Left ventricle myocardium inferior (tissue), 1 donor: ENCODE results near the gene TUBB6. TPM values are rescaled to one million over a fixed set of nuclear protein-coding genes. Genes with fewer than 3 reads are reported as not detected.

ENCODE experiments used
- DNase-seq: peaks from one replicate; pipeline ENCODE4 v3.0.0-alpha.2; 2020
- H3K27ac ChIP-seq: fragments of 200-600 bp; replicated peaks from 2 replicates; pipeline ENCODE4 v1.8.0; 2021
- H3K27me3 ChIP-seq: fragments of 200-600 bp; 2 replicates; pipeline ENCODE4 v1.8.0; 2021; ENCODE audit warnings: low read depth
- H3K36me3 ChIP-seq: fragments of 200-600 bp; 2 replicates; pipeline ENCODE4 v1.8.0; 2021
- H3K4me1 ChIP-seq: fragments of 200-600 bp; 2 replicates; pipeline ENCODE4 v1.8.0; 2021
- H3K4me3 ChIP-seq: fragments of 200-600 bp; 2 replicates; pipeline ENCODE4 v1.8.0; 2021; ENCODE audit warnings: mild to moderate bottlenecking, moderate library complexity
- H3K9me3 ChIP-seq: fragments of 200-600 bp; replicated peaks from 2 replicates; pipeline ENCODE4 v1.8.0; 2021
- intact Hi-C: fragments of 100-400 bp; cut with micrococcal nuclease; formaldehyde crosslinking; loops from one replicate; pipeline ENCODE4 v1.11.0; 2022
- total RNA-seq: library from RNA; stranded (reverse); fragmentation: NEBNext Ultra II Directional; extraction: Animal tissue kit (Norgen Biotek cat#: 25700); gene quantifications from one replicate; pipeline ENCODE4 v1.2.1, GENCODE V29; 2021
- TF ChIP-seq, protein P1 (sequence below): fragments of 200-600 bp; IDR thresholded peaks from 2 replicates; pipeline ENCODE4 v1.8.0; 2021; ENCODE audit warnings: antibody characterized with exemption, mild to moderate bottlenecking, borderline replicate concordance
- donor health status: DM: no; HTN: yes; CAD: no; lungs with severe emphysema.

The TUBB6 gene
- total RNA-seq, 1 donor from 2014 or later = 81.5 TPM

- H3K27me3 ChIP-seq = no peaks in the 10 kb centered on the region
- intact Hi-C loops = no loop called here
- H3K4me3 ChIP-seq = no peak overlapping the region
- TF ChIP-seq, protein P1, sequence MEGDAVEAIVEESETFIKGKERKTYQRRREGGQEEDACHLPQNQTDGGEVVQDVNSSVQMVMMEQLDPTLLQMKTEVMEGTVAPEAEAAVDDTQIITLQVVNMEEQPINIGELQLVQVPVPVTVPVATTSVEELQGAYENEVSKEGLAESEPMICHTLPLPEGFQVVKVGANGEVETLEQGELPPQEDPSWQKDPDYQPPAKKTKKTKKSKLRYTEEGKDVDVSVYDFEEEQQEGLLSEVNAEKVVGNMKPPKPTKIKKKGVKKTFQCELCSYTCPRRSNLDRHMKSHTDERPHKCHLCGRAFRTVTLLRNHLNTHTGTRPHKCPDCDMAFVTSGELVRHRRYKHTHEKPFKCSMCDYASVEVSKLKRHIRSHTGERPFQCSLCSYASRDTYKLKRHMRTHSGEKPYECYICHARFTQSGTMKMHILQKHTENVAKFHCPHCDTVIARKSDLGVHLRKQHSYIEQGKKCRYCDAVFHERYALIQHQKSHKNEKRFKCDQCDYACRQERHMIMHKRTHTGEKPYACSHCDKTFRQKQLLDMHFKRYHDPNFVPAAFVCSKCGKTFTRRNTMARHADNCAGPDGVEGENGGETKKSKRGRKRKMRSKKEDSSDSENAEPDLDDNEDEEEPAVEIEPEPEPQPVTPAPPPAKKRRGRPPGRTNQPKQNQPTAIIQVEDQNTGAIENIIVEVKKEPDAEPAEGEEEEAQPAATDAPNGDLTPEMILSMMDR = no peak
- DNase-seq = no peak
- peaks cover 32% of the 10 kb centered on the region for H3K4me1 ChIP-seq
- H3K27ac ChIP-seq = no peak overlapping the region
- H3K36me3 ChIP-seq = no peaks in the 10 kb centered on the region
- no peaks in the 10 kb centered on the region for H3K9me3 ChIP-seq
Measured at GRCh38 chr18:12274793-12275192, 33.2 kb upstream of the TUBB6 start.

- no peak overlapping the region for H3K4me3 ChIP-seq
- H3K9me3 ChIP-seq = no peaks in the 10 kb centered on the region
- DNase-seq = no peak
- H3K36me3 ChIP-seq = no peaks in the 10 kb centered on the region
- no peak overlapping the region for H3K27ac ChIP-seq
- intact Hi-C loops = no loop called here
- H3K4me1 ChIP-seq = peaks cover 38% of the 10 kb centered on the region
- TF ChIP-seq, protein P1 = no peak
- H3K27me3 ChIP-seq = no peaks in the 10 kb centered on the region
Measured at GRCh38 chr18:12276736-12277554, 31.1 kb upstream of the TUBB6 start.

DNA sequence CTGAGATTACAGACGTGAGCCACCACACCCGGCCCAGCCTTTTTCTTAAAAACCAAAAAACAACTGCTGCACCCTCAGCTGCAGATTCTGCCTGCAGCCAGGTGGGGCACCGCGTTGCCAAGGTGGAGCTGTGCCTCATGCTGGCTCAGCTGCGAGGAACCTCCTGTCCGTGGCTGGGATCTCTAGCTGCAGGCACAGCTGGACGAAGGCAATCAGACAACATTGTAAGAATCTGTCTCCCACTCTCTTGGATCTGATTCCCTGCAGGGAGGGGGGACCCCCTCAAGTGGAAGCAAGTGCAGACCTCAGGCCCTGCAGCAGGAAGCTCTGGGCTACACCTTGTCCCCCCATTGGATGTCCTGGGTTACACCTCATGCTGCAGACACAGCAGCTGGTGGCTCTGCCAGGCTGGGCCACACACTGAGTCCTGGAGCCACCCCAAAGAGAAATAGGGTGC lies 29.8 kb upstream of the TUBB6 start:
- Histone ChIP-seq H3K4me1 (peaks cover 34% of the 10 kb centered on the region), H3K4me3 (peak overlapping the region; percentile 63), H3K36me3 (no peaks in the 10 kb centered on the region), H3K9me3 (no peaks in the 10 kb centered on the region), H3K27me3 (no peaks in the 10 kb centered on the region), H3K27ac (peak overlapping the region; percentile 94)
- intact Hi-C loops = no loop called here
- TF ChIP-seq, protein P1 = no peak
- DNase-seq = no peak

DNA sequence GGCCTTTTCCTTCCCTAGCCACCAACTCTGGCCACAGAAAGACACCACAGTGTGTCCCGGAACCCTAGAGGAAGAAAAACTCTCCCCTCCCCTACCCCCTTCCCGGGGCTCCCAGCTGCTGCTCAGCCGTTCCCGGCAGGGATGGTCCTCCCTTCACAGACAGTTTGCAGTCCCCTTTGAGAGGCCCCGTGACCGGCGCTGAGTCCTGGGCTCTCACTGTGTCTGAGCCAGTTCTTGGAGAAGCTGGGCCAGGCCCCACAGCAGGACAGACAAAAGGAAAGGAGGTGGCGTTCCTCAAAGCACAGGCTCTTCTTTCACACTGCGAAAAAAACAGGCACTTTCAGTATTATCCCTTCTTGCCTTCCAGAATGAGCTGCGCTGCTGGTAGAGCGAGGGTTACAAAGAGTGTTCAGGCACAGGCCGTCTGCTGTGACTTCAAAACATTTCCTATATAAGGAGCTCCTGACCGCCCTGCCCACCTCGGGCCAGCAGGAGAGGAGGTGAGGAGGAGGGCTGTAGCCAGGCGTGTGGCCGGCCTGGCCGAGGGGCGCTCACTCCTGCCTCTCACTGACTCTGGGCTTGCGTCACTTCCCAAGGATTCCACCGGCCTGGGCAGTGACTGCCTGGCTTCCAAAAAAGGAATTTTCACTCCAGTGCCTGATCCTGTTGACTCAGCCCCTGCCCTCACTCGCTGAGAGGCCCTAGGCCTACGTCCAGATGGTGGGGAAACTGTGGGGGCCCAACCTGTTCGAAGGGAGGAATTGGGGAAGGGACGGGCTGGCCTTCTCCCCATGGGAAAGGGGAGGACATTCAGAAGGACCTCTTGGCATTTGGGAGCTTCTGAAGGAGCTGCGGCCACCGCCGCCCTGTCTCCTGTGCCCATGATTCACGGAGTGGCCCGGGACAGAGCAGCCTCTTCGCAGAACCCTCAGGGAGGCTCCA lies 29.0 kb upstream of the TUBB6 start:
- Histone ChIP-seq H3K9me3 (no peaks in the 10 kb centered on the region), H3K27me3 (no peaks in the 10 kb centered on the region), H3K4me1 (peaks cover 38% of the 10 kb centered on the region), H3K4me3 (peak overlapping the region; percentile 63), H3K27ac (peak overlapping the region; percentile 94), H3K36me3 (no peaks in the 10 kb centered on the region)
- intact Hi-C loops = no loop called here
- TF ChIP-seq, protein P1 = peak; percentile 46
- peak; percentile 86 for DNase-seq

- peak overlapping the region; percentile 63 for H3K4me3 ChIP-seq
- H3K27me3 ChIP-seq = no peaks in the 10 kb centered on the region
- no peaks in the 10 kb centered on the region for H3K36me3 ChIP-seq
- TF ChIP-seq, protein P1 = no peak
- DNase-seq = no peak
- intact Hi-C loops = no loop called here
- peak overlapping the region; percentile 94 for H3K27ac ChIP-seq
- H3K9me3 ChIP-seq = no peaks in the 10 kb centered on the region
- peaks cover 39% of the 10 kb centered on the region for H3K4me1 ChIP-seq
Measured at GRCh38 chr18:12279781-12280531, 28.1 kb upstream of the TUBB6 start.
